Ovary (tissue), 9 donors: Measurements from ENCODE around the gene GAL3ST2. TPM values are rescaled to one million over a fixed set of nuclear protein-coding genes. Genes with fewer than 3 reads are reported as not detected.

ENCODE experiments used
- DNase-seq, 5 donors: peaks; one replicate each; pipeline ENCODE4 v3.0.0-alpha.2; 2019 to 2020
- H3K27ac ChIP-seq, 2 donors: fragments of 200-600 bp; one replicate each; pipeline versions ENCODE4 v1.5.1 to v1.8.0; 2019 to 2022
- H3K27me3 ChIP-seq: fragments of 200-600 bp; one replicate; pipeline ENCODE4 v1.8.0; 2022
- H3K36me3 ChIP-seq: fragments of 200-600 bp; sonication (generic); one replicate; pipeline ENCODE4 v1.5.1; 2019
- H3K4me1 ChIP-seq: one replicate; pipeline ENCODE4 v1.8.1; 2013; ENCODE audit warnings: mild to moderate bottlenecking, moderate library complexity; ENCODE audit not compliant: insufficient read depth
- H3K4me3 ChIP-seq: fragments of 200-600 bp; sonication (generic); one replicate; pipeline ENCODE4 v1.5.1; 2017
- H3K9me3 ChIP-seq, 2 donors: fragments of 200-600 bp in 1 of 2; sonication (generic) in 1 of 2; one replicate each; pipeline versions ENCODE4 v1.5.1 to v1.8.1; 2013 to 2019; ENCODE audit warnings: mild to moderate bottlenecking in 1 of 2, moderate library complexity in 1 of 2
- CTCF ChIP-seq, 3 donors: fragments of 450-650 bp in 2 of 3; fragments of 200-600 bp in 1 of 3; IDR thresholded peaks; one replicate each; pipeline versions ENCODE4 v1.5.1 to v1.8.0; 2016 to 2022; ENCODE audit warnings: antibody characterized with exemption in 3 of 3, mild to moderate bottlenecking in 1 of 3
- EP300 ChIP-seq: sonication (generic); formaldehyde crosslinking; IDR thresholded peaks from one replicate; pipeline ENCODE4 v1.6.1; 2017; ENCODE audit warnings: antibody characterized with exemption
- POLR2A ChIP-seq: fragments of 450-650 bp; IDR thresholded peaks from one replicate; pipeline ENCODE4 v1.6.1; 2017; ENCODE audit warnings: antibody characterized with exemption, mild to moderate bottlenecking, moderate library complexity
- WGBS, 3 donors: extraction: QIAGEN DNeasy Blood & Tissue Kit in 1 of 3; methylation state at CpG; one replicate each; pipeline versions ENCODE4 v1.1.5 to v1.1.7; 2013 to 2017; 5-methylcytosine and 5-hydroxymethylcytosine counted together
- intact Hi-C, 4 donors: fragments of 100-400 bp; cut with DNase I; formaldehyde crosslinking; loops; one replicate each; pipeline versions ENCODE4 v1.11.0 to v1.15.1; 2022 to 2023
- polyA plus RNA-seq, 2 donors: library from polyadenylated mRNA; stranded (reverse); fragments of 200-250 nt in 1 of 2; fragments of 350-450 nt in 1 of 2; fragmentation: Illumina TruSeq in 1 of 2; extraction: RNeasy Lipid Tissue Mini Kit (QIAGEN cat#74804) in 1 of 2; gene quantifications; one replicate each; pipeline ENCODE4 v1.2.3, GENCODE V29; 2013 to 2014
- total RNA-seq, 7 donors: library from RNA; depleted of rRNA in 2 of 7; stranded (reverse); fragments of >200 nt in 2 of 7; fragmentation: NEBNext Ultra II Directional in 3 of 7; extraction: Animal tissue kit (Norgen Biotek cat#: 25700) in 3 of 7; gene quantifications; one replicate each; pipeline versions ENCODE4 v1.1.0 to v1.2.4, GENCODE V29; 2016 to 2023
- donor health status: DM: no; HTN: no; CAD: no; lungs with moderate emphysema.
- donor health status: DM: no; HTN: no; CAD: no.
- donor health status: Bipolar disorder and iron deficiency.
- donor health status: DM: yes; HTN: yes; CAD: no.
- donor health status: DM: no; HTN: no; CAD: no.
- donor health status: DM: yes; HTN: yes; CAD: no.

The GAL3ST2 gene
- total and polyA plus RNA-seq, 9 donors = 0.05 to 4.3 (median 0.57) TPM; not detected in 3

GRCh38 chr2:241796610-241797138 lies 20.1 kb downstream of the GAL3ST2 start:
- no peaks in the 10 kb centered on the region for H3K4me1 ChIP-seq
- no peaks in the 10 kb centered on the region for H3K9me3 ChIP-seq
- no peaks in the 10 kb centered on the region for H3K27me3 ChIP-seq
- no peak overlapping the region for H3K27ac ChIP-seq
- intact Hi-C loops = no loop called here
- H3K36me3 ChIP-seq = no peaks in the 10 kb centered on the region
- WGBS, 3 donors = 87 to 92% (median 91%) methylated on average over 13 of the region's 13 CpGs
- DNase-seq = peak in 4 of 5 donors; percentile 5 to 33 (median 11)
- no peak overlapping the region for H3K4me3 ChIP-seq
- TF ChIP-seq POLR2A (no peak), CTCF (IDR thresholded peaks at IDR 0.05) (no peak), EP300 (no peak)

GRCh38 chr2:241797441-241798080 lies 20.9 kb downstream of the GAL3ST2 start:
- Histone ChIP-seq H3K9me3 (no peaks in the 10 kb centered on the region), H3K4me1 (no peaks in the 10 kb centered on the region), H3K27ac (no peak overlapping the region), H3K4me3 (no peak overlapping the region), H3K36me3 (no peaks in the 10 kb centered on the region), H3K27me3 (no peaks in the 10 kb centered on the region)
- peak; percentile 4 to 38 (median 13) for DNase-seq
- intact Hi-C loops = no loop called here
- WGBS, 3 donors = 34 to 44% (median 40%) methylated on average over 17 to 19 of the region's 19 CpGs
- no peak for TF ChIP-seq EP300
- no peak for TF ChIP-seq POLR2A
- TF ChIP-seq CTCF (IDR thresholded peaks at IDR 0.05) = no peak

DNA sequence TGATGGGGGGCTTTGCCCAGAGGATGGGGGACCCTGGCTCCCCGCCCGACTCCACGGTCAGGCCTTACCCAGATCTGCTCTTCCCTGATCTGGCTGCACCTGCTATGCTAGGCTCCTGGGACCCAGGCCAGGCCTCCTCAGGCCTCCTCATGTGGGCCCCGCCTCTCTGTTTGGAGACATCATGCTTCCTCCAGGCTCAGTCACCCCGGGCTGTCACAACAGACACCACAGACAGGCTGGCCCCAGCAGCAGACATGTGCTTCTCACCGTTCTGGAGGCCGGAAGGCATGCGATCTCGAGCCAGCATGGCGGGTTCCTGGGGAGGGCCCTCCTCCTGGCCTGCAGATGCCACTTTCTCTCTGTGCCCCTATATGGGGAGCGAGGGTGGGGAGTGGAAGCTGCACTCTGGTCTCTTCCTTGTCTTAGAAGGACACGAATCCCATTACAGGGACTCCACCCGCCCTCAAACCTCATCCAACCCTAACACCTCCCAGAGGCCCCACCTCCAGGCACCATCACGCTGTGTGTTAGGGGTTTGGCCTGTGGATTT lies 21.5 kb downstream of the GAL3ST2 start:
- Histone ChIP-seq H3K27ac (no peak overlapping the region), H3K4me3 (no peak overlapping the region), H3K27me3 (no peaks in the 10 kb centered on the region), H3K36me3 (no peaks in the 10 kb centered on the region), H3K4me1 (no peaks in the 10 kb centered on the region), H3K9me3 (no peaks in the 10 kb centered on the region)
- intact Hi-C loops = no loop called here
- DNase-seq = peak; percentile 5 to 37 (median 12)
- TF ChIP-seq POLR2A (no peak), EP300 (no peak)
- WGBS, 3 donors = 86 to 92% (median 91%) methylated on average over 14 of the region's 14 CpGs

DNA sequence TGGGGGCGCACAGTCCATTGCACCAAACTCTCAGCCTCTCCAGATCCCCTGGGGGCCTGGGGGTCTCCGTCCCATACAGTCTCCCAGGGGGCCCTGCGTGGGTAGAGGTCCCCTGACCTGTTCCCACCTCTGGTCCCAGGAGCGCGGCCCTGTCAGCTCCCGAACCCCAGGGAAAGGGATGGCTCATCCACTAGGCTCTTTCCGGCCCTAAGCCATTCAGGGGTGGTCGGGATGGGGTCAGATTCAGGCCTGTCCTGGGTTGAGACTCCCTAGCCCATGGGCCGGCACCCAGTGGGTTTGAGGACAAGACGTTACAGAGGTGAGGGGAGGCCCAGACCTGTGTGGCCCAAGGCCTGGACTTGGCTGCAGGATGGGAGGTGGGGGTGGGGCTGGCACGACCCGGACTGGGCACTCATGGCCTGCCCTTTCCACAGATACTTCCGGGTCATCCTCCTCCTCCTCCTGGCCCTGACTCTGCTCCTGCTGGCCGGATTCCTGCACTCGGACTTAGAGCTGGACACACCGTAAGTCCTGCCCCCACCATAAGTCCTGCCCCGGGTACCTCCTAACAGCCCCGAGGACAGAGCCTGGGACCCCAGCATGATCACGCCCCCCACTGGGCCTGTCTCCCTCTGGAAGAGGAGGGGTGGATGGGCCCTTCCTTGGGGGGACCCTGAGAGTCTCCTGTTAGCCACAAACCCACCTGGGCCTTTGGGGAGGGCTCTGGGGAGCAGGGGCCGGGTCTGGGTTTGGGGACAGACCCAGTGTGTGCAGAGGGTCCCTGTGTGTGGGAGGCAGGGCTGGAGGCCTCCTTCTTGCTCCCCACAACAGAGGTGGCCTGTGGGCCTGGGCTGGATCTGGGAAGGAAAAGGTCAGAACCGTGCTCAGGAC lies 22.3 kb downstream of the GAL3ST2 start:
- no peak overlapping the region for H3K27ac ChIP-seq
- H3K9me3 ChIP-seq = no peaks in the 10 kb centered on the region
- no peaks in the 10 kb centered on the region for H3K36me3 ChIP-seq
- TF ChIP-seq EP300 = no peak
- no peak for TF ChIP-seq CTCF (IDR thresholded peaks at IDR 0.05)
- no peak for TF ChIP-seq POLR2A
- intact Hi-C loops = no loop called here
- H3K4me3 ChIP-seq = no peak overlapping the region
- peaks cover 2% of the 10 kb centered on the region for H3K4me1 ChIP-seq
- H3K27me3 ChIP-seq = no peaks in the 10 kb centered on the region
- DNase-seq = peak in 4 of 5 donors; percentile 8 to 32 (median 11)
- WGBS, 3 donors = 88 to 89% (median 88%) methylated on average over 19 to 21 of the region's 21 CpGs
